ENCODE results near the gene KLRC2.
"Not testable (repeated sequence)": the region's sequence is repeated elsewhere in the genome, so short reads cannot be mapped to it uniquely, and the experiment has no call there.

- TF ChIP-seq POLR2A, EP300, CTCF, POLR2AphosphoS5 (IDR thresholded peaks at IDR 0.05): not testable (repeated sequence)
Measured at GRCh38 chr12:10435816-10436215, at the start of gene KLRC2.
